HCT116 (cell line): ENCODE results near the gene PHACTR1. TPM values are rescaled to one million over a fixed set of nuclear protein-coding genes. Genes with fewer than 3 reads are reported as not detected.

Experiments
- ATAC-seq: fragments of 200-7000 bp; cut with Tn5 transposase; 2 replicates; pipeline ENCODE4 v1.9.1; 2020; ENCODE audit warnings: mild to moderate bottlenecking, moderate library complexity
- BruUV-seq: library from RNA; stranded (reverse); fragments of 400-500 nt; replicated peaks from 2 replicates; lab custom pipeline; 2021; lab: Mats Ljungman, UMichigan
- CTCF ChIA-PET: fragments of 300-600 bp; sonication (Branson Sonifier 250); formaldehyde crosslinking; loops from one replicate; lab custom pipeline; 2021; ENCODE audit warnings: antibody characterized with exemption; lab: Charles Lee
- POLR2A ChIA-PET: fragments of 300-600, 350-600 bp; sonication (Branson Sonifier 250); formaldehyde crosslinking; loops from one replicate; lab custom pipeline; 2021; ENCODE audit warnings: antibody characterized with exemption; lab: Charles Lee
- RAD21 ChIA-PET, 2 experiments: fragments of 300-600 bp; sonication (Branson Sonifier 250); formaldehyde crosslinking; loops; one replicate each; lab custom pipeline; 2023; ENCODE audit warnings: low total read pairs in 2 of 2; ENCODE audit not compliant: uncharacterized antibody in 2 of 2, unreplicated experiment in 2 of 2, low non-redundant PET in 1 of 2; lab: Charles Lee
- DNase-seq: peaks from one replicate; pipeline ENCODE4 v3.0.0-alpha.2; 2010; ENCODE audit warnings: low read depth, low spot score
- H2AFZ ChIP-seq: fragments of 200-600 bp; shearing (Covaris generic), sonication (generic); 2 replicates; pipeline ENCODE4 v1.6.1; 2017; ENCODE audit warnings: low read depth, mixed run types, mixed read lengths, antibody characterized with exemption, low read length; ENCODE audit not compliant: poor library complexity, severe bottlenecking
- H3K27ac ChIP-seq: 2 replicates; pipeline ENCODE4 v1.5.1; 2012; ENCODE audit warnings: low read depth, low read length
- H3K27me3 ChIP-seq: fragments of 200-600 bp; sonication (generic); 2 replicates; pipeline ENCODE4 v1.6.1; 2016; ENCODE audit warnings: mixed run types, low read length, mixed read lengths; ENCODE audit not compliant: insufficient read depth
- H3K36me3 ChIP-seq, 2 experiments: fragments of 200-500 bp in 1 of 2; fragments of 200-600 bp in 1 of 2; sonication (Bioruptor generic) in 1 of 2; sonication (generic) in 1 of 2; 2 replicates each; pipeline versions ENCODE4 v1.5.1 to v1.6.1; 2014 to 2016; ENCODE audit warnings: low read length in 2 of 2, inconsistent platforms in 1 of 2, mixed read lengths in 1 of 2, mixed run types in 1 of 2; ENCODE audit not compliant: insufficient read depth in 2 of 2, control insufficient read depth in 1 of 2
- H3K4me1 ChIP-seq, 2 experiments: fragments of 200-600 bp in 1 of 2; sonication (generic) in 1 of 2; 2 replicates each; pipeline versions ENCODE4 v1.5.1 to v1.6.1; 2012 to 2017; ENCODE audit warnings: low read length in 2 of 2, inconsistent platforms in 1 of 2, mild to moderate bottlenecking in 1 of 2, mixed read lengths in 1 of 2, mixed run types in 1 of 2, moderate library complexity in 1 of 2; ENCODE audit not compliant: insufficient read depth in 2 of 2, control insufficient read depth in 1 of 2
- H3K4me2 ChIP-seq: fragments of 200-600 bp; sonication (generic); 2 replicates; pipeline ENCODE4 v1.6.1; 2017; ENCODE audit warnings: mixed run types, low read length, mixed read lengths
- H3K4me3 ChIP-seq, 2 experiments: fragments of 200-600 bp in 1 of 2; sonication (generic) in 1 of 2; replicated peaks in 1 of 2; 2 replicates each; pipeline ENCODE4 v1.5.1; 2011 to 2016; ENCODE audit warnings: low read length in 2 of 2, control low read depth in 1 of 2, low read depth in 1 of 2, mild to moderate bottlenecking in 1 of 2, mixed read lengths in 1 of 2, mixed run types in 1 of 2
- H3K79me2 ChIP-seq: fragments of 200-600 bp; sonication (generic); 2 replicates; pipeline ENCODE4 v1.6.1; 2017; ENCODE audit warnings: mild to moderate bottlenecking, mixed run types, low read length, moderate library complexity, mixed read lengths; ENCODE audit not compliant: insufficient read depth
- H3K9ac ChIP-seq: fragments of 200-600 bp; sonication (generic); 2 replicates; pipeline ENCODE4 v1.6.1; 2016; ENCODE audit warnings: low read length, mixed read lengths
- H3K9me2 ChIP-seq: fragments of 200-600 bp; sonication (generic), shearing (Covaris generic); 2 replicates; pipeline ENCODE4 v1.6.1; 2017; ENCODE audit warnings: mixed run types, mild to moderate bottlenecking, moderate library complexity; ENCODE audit not compliant: insufficient read depth
- H3K9me3 ChIP-seq, 2 experiments: fragments of 200-500 bp in 1 of 2; fragments of 200-600 bp in 1 of 2; sonication (Bioruptor generic) in 1 of 2; sonication (generic) in 1 of 2; 2 replicates each; pipeline ENCODE4 v1.6.1; 2014 to 2017; ENCODE audit warnings: low read length in 2 of 2, mixed read lengths in 2 of 2, inconsistent platforms in 1 of 2, low read depth in 1 of 2, mild to moderate bottlenecking in 1 of 2, mixed run types in 1 of 2, moderate library complexity in 1 of 2; ENCODE audit not compliant: control insufficient read depth in 1 of 2, insufficient read depth in 1 of 2
- H4K20me1 ChIP-seq: fragments of 200-600 bp; sonication (generic), shearing (Covaris generic); 2 replicates; pipeline ENCODE4 v1.6.1; 2017; ENCODE audit warnings: mixed run types, mild to moderate bottlenecking, moderate library complexity; ENCODE audit not compliant: insufficient read depth
- ATF3 ChIP-seq: IDR thresholded peaks from 2 replicates; pipeline ENCODE4 v1.6.1; 2012
- CEBPB ChIP-seq: IDR thresholded peaks from 2 replicates; pipeline ENCODE4 v1.6.1; 2012; ENCODE audit warnings: low read depth
- CTCF ChIP-seq, 3 experiments: fragments of 200-600 bp in 1 of 3; sonication (generic) in 1 of 3; IDR thresholded peaks in 2 of 3; conservative IDR thresholded peaks in 1 of 3; 2 replicates each; pipeline ENCODE4 v1.5.1; 2012 to 2017; ENCODE audit warnings: low read depth in 2 of 3, low read length in 2 of 3, antibody characterized with exemption in 1 of 3, borderline replicate concordance in 1 of 3, control low read depth in 1 of 3, mild to moderate bottlenecking in 1 of 3, mixed read lengths in 1 of 3, mixed run types in 1 of 3, moderate library complexity in 1 of 3; ENCODE audit not compliant: insufficient read depth in 1 of 3
- ELF1 ChIP-seq: IDR thresholded peaks from 2 replicates; pipeline ENCODE4 v1.6.1; 2012; ENCODE audit warnings: low read depth, borderline replicate concordance
- EZH2 ChIP-seq: fragments of 200-600 bp; sonication (generic); IDR thresholded peaks from 2 replicates; pipeline ENCODE4 v1.6.1; 2017; ENCODE audit warnings: antibody characterized with exemption, mixed run types
- POLR2A ChIP-seq: IDR thresholded peaks from 2 replicates; pipeline ENCODE4 v1.7.0; 2011; ENCODE audit warnings: borderline replicate concordance; ENCODE audit not compliant: insufficient read depth, insufficient read length; ENCODE audit errors: extremely low read depth
- POLR2AphosphoS5 ChIP-seq: IDR thresholded peaks from 2 replicates; pipeline ENCODE4 v1.6.1; 2011; ENCODE audit warnings: mild to moderate bottlenecking, low read depth, low read length, moderate library complexity
- RAD21 ChIP-seq: IDR thresholded peaks from 2 replicates; pipeline ENCODE4 v1.6.1; 2012; ENCODE audit warnings: low read depth, mild to moderate bottlenecking
- SP1 ChIP-seq: IDR thresholded peaks from 2 replicates; pipeline ENCODE4 v1.6.1; 2012; ENCODE audit warnings: low read depth
- TCF7L2 ChIP-seq: IDR thresholded peaks from 2 replicates; pipeline ENCODE4 v1.7.0; 2011; ENCODE audit warnings: borderline replicate concordance, inconsistent platforms; ENCODE audit not compliant: insufficient read depth, insufficient read length; ENCODE audit errors: extremely low read depth
- ZBTB33 ChIP-seq: IDR thresholded peaks from 2 replicates; pipeline ENCODE4 v1.6.1; 2011; ENCODE audit warnings: mild to moderate bottlenecking, low read length, moderate library complexity; ENCODE audit not compliant: insufficient replicate concordance; ENCODE audit errors: extremely low read depth
- ZFX ChIP-seq: fragments of 450-650 bp; IDR thresholded peaks from 2 replicates; pipeline ENCODE4 v1.6.1; 2017
- intact Hi-C: fragments of 100-400 bp; cut with micrococcal nuclease; formaldehyde crosslinking; loops from 2 replicates; pipeline ENCODE4 v1.10.0; 2022
- total RNA-seq: library from RNA; stranded (reverse); gene quantifications from one replicate; pipeline ENCODE4 v1.2.1, GENCODE V29; 2021; ENCODE audit not compliant: unreplicated experiment

Gene PHACTR1
- total RNA-seq, 1 experiment from 2014 or later: 0.17 TPM

GRCh38 chr6:12911427-12911826, 194.9 kb downstream of the PHACTR1 start:
- Histone ChIP-seq H2AFZ (no peak overlapping the region), H3K4me2 (no peak overlapping the region), H3K36me3 (no peaks in the 10 kb centered on the region), H3K4me3 (no peak overlapping the region), H3K9me3 (no peaks in the 10 kb centered on the region), H4K20me1 (no peaks in the 10 kb centered on the region), H3K27ac (no peak overlapping the region), H3K79me2 (no peaks in the 10 kb centered on the region), H3K4me1 (no peaks in the 10 kb centered on the region), H3K9me2 (no peaks in the 10 kb centered on the region), H3K27me3 (peaks cover 46% of the 10 kb centered on the region), H3K9ac (no peak overlapping the region)
- TF ChIP-seq POLR2A: no peak
- TF ChIP-seq RAD21: peak; percentile 56
- TF ChIP-seq CTCF (IDR thresholded peaks at IDR 0.05 in 2 of 3, conservative IDR thresholded peaks at IDR 0.05 in 1 of 3; ENCODE audit: borderline replicate concordance in 1 of 3, insufficient read depth in 1 of 3, low read depth in 2 of 3, low read length in 2 of 3): peak in 2 of 3 experiments; percentile 31 to 41; a peak in 3 of 6 replicates
- ChIA-PET CTCF (interaction anchor here (0.8 to 1.5 kb wide), 5 partner anchors 12 to 419 kb away, joined by 3 to 5 read pairs (median 5); partner anchors contain the start of gene TBC1D7), POLR2A (no interaction called here), RAD21 (interaction anchor here in 1 of 2 experiments (0.6 kb wide), 1 partner anchor 66 kb away, joined by 4 read pairs; no protein-coding TSS in a partner anchor)
- BruUV-seq: no TSS peak
- DNase-seq (no peak), ATAC-seq (no peak)
- intact Hi-C loops: loop anchor here (1.0 kb wide), 1 partner anchor 420 kb away; no protein-coding TSS in a partner anchor

GRCh38 chr6:12913201-12913600, 196.6 kb downstream of the PHACTR1 start:
- BruUV-seq: no TSS peak
- H3K4me3 ChIP-seq: no peak overlapping the region
- intact Hi-C loops: no loop called here
- H3K9me2 ChIP-seq: no peaks in the 10 kb centered on the region
- no peaks in the 10 kb centered on the region for H3K9me3 ChIP-seq
- DNase-seq (no peak), ATAC-seq (no peak)
- H3K36me3 ChIP-seq: no peaks in the 10 kb centered on the region
- no peaks in the 10 kb centered on the region for H3K4me1 ChIP-seq
- no peak overlapping the region for H3K27ac ChIP-seq
- H3K79me2 ChIP-seq: no peaks in the 10 kb centered on the region
- peaks cover 49% of the 10 kb centered on the region for H3K27me3 ChIP-seq
- no peak overlapping the region for H3K4me2 ChIP-seq
- RAD21 ChIA-PET: no interaction called here
- H2AFZ ChIP-seq: no peak overlapping the region
- POLR2A ChIA-PET: interaction anchor here (0.6 kb wide), 1 partner anchor 15 kb away, joined by 3 read pairs; no protein-coding TSS in a partner anchor
- H3K9ac ChIP-seq: no peak overlapping the region
- CTCF ChIA-PET: interaction anchor here (0.7 kb wide), 1 partner anchor 623 kb away, joined by 3 read pairs; the partner anchor contains the start of gene EDN1
- no peaks in the 10 kb centered on the region for H4K20me1 ChIP-seq
- TF ChIP-seq POLR2AphosphoS5 (no peak), SP1 (no peak), CTCF (IDR thresholded peaks at IDR 0.05 in 2 of 3, conservative IDR thresholded peaks at IDR 0.05 in 1 of 3; ENCODE audit: borderline replicate concordance in 1 of 3, insufficient read depth in 1 of 3, low read depth in 2 of 3, low read length in 2 of 3) (no peak), ELF1 (no peak), CEBPB (no peak), ZBTB33 (no peak), ZFX (no peak), TCF7L2 (no peak), EZH2 (no peak), ATF3 (no peak)
